T-cell (primary cell): ENCODE results near the gene GMPPA. TPM values are rescaled to one million over a fixed set of nuclear protein-coding genes. Genes with fewer than 3 reads are reported as not detected.
A peak's percentile ranks its signal among the peaks of the same experiment; 100 is the strongest.

ENCODE experiments used
- ATAC-seq, 4 experiments: fragments of 200-7000 bp in 3 of 4; fragments of 150-1000 bp in 1 of 4; cut with Tn5 transposase; replicated peaks in 1 of 4; 1 replicate in 3 of 4; 2 replicates in 1 of 4; pipeline ENCODE4 v1.10.0; 2021; ENCODE audit warnings: moderate library complexity in 3 of 4, mild to moderate bottlenecking in 2 of 4, moderate number of reproducible peaks in 1 of 4
- CTCF ChIA-PET, 2 donors: fragments of 300-600 bp; sonication (Branson Sonifier 250); formaldehyde crosslinking; loops; one replicate each; lab custom pipeline; 2022; ENCODE audit warnings: antibody characterized with exemption in 2 of 2; lab: Charles Lee
- POLR2A ChIA-PET, 2 donors: fragments of 300-600 bp; sonication (Branson Sonifier 250); formaldehyde crosslinking; loops; one replicate each; lab custom pipeline; 2022; ENCODE audit warnings: antibody characterized with exemption in 2 of 2; lab: Charles Lee
- DNase-seq, 35 experiments: peaks; one replicate each; pipeline versions ENCODE4 v3.0.0 to v3.0.0-alpha.2; 2013 to 2023
- H3K27ac ChIP-seq: one replicate; pipeline ENCODE4 v1.5.1; 2013; ENCODE audit warnings: low read length
- H3K27me3 ChIP-seq, 2 experiments: replicated peaks in 1 of 2; 1 replicate in 1 of 2; 2 replicates in 1 of 2; pipeline versions ENCODE4 v1.6.1 to v1.7.0; 2013; ENCODE audit warnings: low read length in 1 of 2, mixed read lengths in 1 of 2; ENCODE audit not compliant: control insufficient read depth in 2 of 2, insufficient read depth in 2 of 2; ENCODE audit errors: extremely low read depth in 1 of 2
- H3K36me3 ChIP-seq, 2 donors: 1 replicate in 1 of 2; 2 replicates in 1 of 2; pipeline versions ENCODE4 v1.6.1 to v1.7.0; 2013; ENCODE audit warnings: low read length in 1 of 2; ENCODE audit not compliant: control insufficient read depth in 2 of 2, insufficient read depth in 1 of 2; ENCODE audit errors: extremely low read depth in 1 of 2
- H3K4me1 ChIP-seq, 2 experiments: 1 replicate in 1 of 2; 2 replicates in 1 of 2; pipeline versions ENCODE4 v1.6.1 to v1.7.0; 2013; ENCODE audit warnings: low read length in 2 of 2, mixed read lengths in 1 of 2; ENCODE audit not compliant: insufficient read depth in 2 of 2, control insufficient read depth in 1 of 2; ENCODE audit errors: extremely low read depth in 1 of 2
- H3K4me3 ChIP-seq, 2 donors: 1 replicate in 1 of 2; 2 replicates in 1 of 2; pipeline versions ENCODE4 v1.5.1 to v1.7.0; 2013; ENCODE audit warnings: mild to moderate bottlenecking in 2 of 2, low read length in 1 of 2, moderate library complexity in 1 of 2; ENCODE audit not compliant: control insufficient read depth in 1 of 2; ENCODE audit errors: extremely low read depth in 1 of 2
- H3K9me3 ChIP-seq: 2 replicates; pipeline ENCODE4 v1.7.0; 2013
- H3K27ac Mint-ChIP-seq, 2 donors: one replicate each; pipeline ENCODE4 v1.8.0; 2020 to 2021; ENCODE audit warnings: mild to moderate bottlenecking in 2 of 2, mixed read lengths in 2 of 2
- H3K27me3 Mint-ChIP-seq, 2 donors: one replicate each; pipeline ENCODE4 v1.8.0; 2021 to 2022; ENCODE audit warnings: mixed read lengths in 2 of 2
- H3K36me3 Mint-ChIP-seq: one replicate; pipeline ENCODE4 v1.8.0; 2021; ENCODE audit warnings: mixed read lengths
- H3K4me1 Mint-ChIP-seq, 3 donors: one replicate each; pipeline ENCODE4 v1.8.0; 2020 to 2022; ENCODE audit warnings: mixed read lengths in 3 of 3, mild to moderate bottlenecking in 1 of 3
- H3K4me3 Mint-ChIP-seq, 3 donors: one replicate each; pipeline ENCODE4 v1.8.0; 2020 to 2022; ENCODE audit warnings: mild to moderate bottlenecking in 3 of 3, mixed read lengths in 3 of 3, moderate library complexity in 3 of 3
- H3K9me3 Mint-ChIP-seq, 3 donors: one replicate each; pipeline ENCODE4 v1.8.0; 2020 to 2022; ENCODE audit warnings: mixed read lengths in 3 of 3
- WGBS: methylation state at CpG from one replicate; pipeline ENCODE4 v1.1.5; 2013; ENCODE audit warnings: missing lambda C conversion rate; ENCODE audit not compliant: insufficient coverage; 5-methylcytosine and 5-hydroxymethylcytosine counted together
- total RNA-seq, 35 experiments: library from RNA in 6 of 35; stranded (reverse) in 6 of 35; fragments of 120-200 nt in 1 of 35; gene quantifications; one replicate each; pipeline versions ENCODE4 v1.2.1 to v1.2.4 and lab custom pipeline; 2013 to 2026

Gene GMPPA
- total RNA-seq, 5 donors from 2014 or later (not counting 1 experiment from before 2014, with no cell fraction given): 20.6 to 47.7 (median 41.3) TPM

GRCh38 chr2:219483451-219484342 is 15.0 kb upstream of the GMPPA start:
- WGBS: 16% methylated on average over 56 of the region's 58 CpGs
- Mint-ChIP-seq H3K9me3 (no peaks in the 10 kb centered on the region), H3K27me3 (peaks cover 24 to 52% of the 10 kb centered on the region in 2 donors)

GRCh38 chr2:219484343-219485200 is 14.1 kb upstream of the GMPPA start:
- Mint-ChIP-seq H3K27me3 (peaks cover 24 to 56% of the 10 kb centered on the region in 2 donors), H3K36me3 (no peaks in the 10 kb centered on the region), H3K9me3 (no peaks in the 10 kb centered on the region), H3K4me3 (peak overlapping the region; percentile 52 to 71 (median 58)), H3K4me1 (peaks cover 0 to 7% (median 7%) of the 10 kb centered on the region in 3 donors), H3K27ac (no peak overlapping the region)
- ChIA-PET POLR2A (interaction anchor here in 1 of 2 donors (0.6 kb wide), 1 partner anchor 22 kb away, joined by 3 read pairs; no protein-coding TSS in a partner anchor), CTCF (interaction anchor here (0.7 to 1.3 kb wide), 4 partner anchors 8 to 86 kb away, joined by 3 read pairs; no protein-coding TSS in a partner anchor)
- no peak for DNase-seq
- 5% methylated on average over 88 of the region's 89 CpGs for WGBS
- peak; percentile 52 to 72 (median 58) for ATAC-seq
- Histone ChIP-seq H3K36me3 (no peaks in the 10 kb centered on the region), H3K4me3 (peak overlapping the region; percentile 24 to 29), H3K4me1 (peaks cover 0 to 14% of the 10 kb centered on the region in 2 experiments), H3K27ac (no peak overlapping the region), H3K9me3 (no peaks in the 10 kb centered on the region), H3K27me3 (peaks cover 10 to 85% of the 10 kb centered on the region in 2 experiments)

More at GRCh38 chr2:219483451-219484342, 15.0 kb upstream of the GMPPA start:
- H3K4me3 Mint-ChIP-seq: peak overlapping the region; percentile 52 to 71 (median 58)
- H3K36me3 ChIP-seq: no peaks in the 10 kb centered on the region
- H3K27me3 ChIP-seq: peaks cover 10 to 77% of the 10 kb centered on the region in 2 experiments
- ATAC-seq (peak in 3 of 4 experiments; percentile 40 to 57 (median 47)), DNase-seq (peak in 1 of 35 experiments; percentile 25)
- H3K4me1 Mint-ChIP-seq: peaks cover 0 to 7% (median 7%) of the 10 kb centered on the region in 3 donors
- H3K36me3 Mint-ChIP-seq: no peaks in the 10 kb centered on the region
- H3K4me1 ChIP-seq: peaks cover 0 to 14% of the 10 kb centered on the region in 2 experiments
- no peak overlapping the region for H3K27ac ChIP-seq
- H3K4me3 ChIP-seq: peak overlapping the region; percentile 24 to 29
- H3K9me3 ChIP-seq: no peaks in the 10 kb centered on the region
- no peak overlapping the region for H3K27ac Mint-ChIP-seq
- CTCF ChIA-PET: interaction anchor here (0.7 to 1.2 kb wide), 3 partner anchors 57 to 85 kb away, joined by 3 read pairs; no protein-coding TSS in a partner anchor
- POLR2A ChIA-PET: no interaction called here

- ATAC-seq (no peak), DNase-seq (no peak)
- Histone ChIP-seq H3K27ac (no peak overlapping the region), H3K4me1 (peaks cover 0 to 14% of the 10 kb centered on the region in 2 experiments), H3K27me3 (peaks cover 10 to 90% of the 10 kb centered on the region in 2 experiments), H3K9me3 (no peaks in the 10 kb centered on the region), H3K4me3 (no peak overlapping the region), H3K36me3 (no peaks in the 10 kb centered on the region)
- Mint-ChIP-seq H3K4me3 (peak overlapping the region; percentile 24 to 43 (median 41)), H3K9me3 (no peaks in the 10 kb centered on the region), H3K27ac (no peak overlapping the region), H3K27me3 (peaks cover 24 to 56% of the 10 kb centered on the region in 2 donors), H3K4me1 (peaks cover 0 to 7% (median 7%) of the 10 kb centered on the region in 3 donors), H3K36me3 (no peaks in the 10 kb centered on the region)
- ChIA-PET CTCF (interaction anchor here (0.9 to 1.3 kb wide), 3 partner anchors 9 to 82 kb away, joined by 3 read pairs; no protein-coding TSS in a partner anchor), POLR2A (interaction anchor here in 1 of 2 donors (0.6 kb wide), 1 partner anchor 21 kb away, joined by 3 read pairs; no protein-coding TSS in a partner anchor)
- 80% methylated on average over 1 of the region's 12 CpGs for WGBS
Observed at GRCh38 chr2:219485201-219485580, 13.5 kb upstream of the GMPPA start.

GRCh38 chr2:219486380-219486959 is 12.2 kb upstream of the GMPPA start:
- Histone ChIP-seq H3K27me3 (peaks cover 10 to 88% of the 10 kb centered on the region in 2 experiments), H3K9me3 (no peaks in the 10 kb centered on the region), H3K4me3 (no peak overlapping the region), H3K4me1 (peaks cover 0 to 14% of the 10 kb centered on the region in 2 experiments), H3K27ac (no peak overlapping the region), H3K36me3 (no peaks in the 10 kb centered on the region)
- ATAC-seq (no peak), DNase-seq (no peak)
- ChIA-PET CTCF (interaction anchor here in 1 of 2 donors (1.3 kb wide), 1 partner anchor 10 kb away, joined by 3 read pairs; no protein-coding TSS in a partner anchor), POLR2A (no interaction called here)
- Mint-ChIP-seq H3K36me3 (no peaks in the 10 kb centered on the region), H3K4me1 (peaks cover 0 to 7% (median 7%) of the 10 kb centered on the region in 3 donors), H3K27me3 (peaks cover 24 to 54% of the 10 kb centered on the region in 2 donors), H3K9me3 (no peaks in the 10 kb centered on the region), H3K27ac (no peak overlapping the region), H3K4me3 (no peak overlapping the region)
- WGBS: 51% methylated on average over 4 of the region's 8 CpGs

GRCh38 chr2:219488149-219488843 is 10.4 kb upstream of the GMPPA start:
- CTCF ChIA-PET: interaction anchor here in 1 of 2 donors (0.6 kb wide), 1 partner anchor 29 kb away, joined by 7 read pairs; no protein-coding TSS in a partner anchor
- peaks cover 0 to 14% of the 10 kb centered on the region in 2 experiments for H3K4me1 ChIP-seq
- Mint-ChIP-seq H3K27me3 (peaks cover 24 to 57% of the 10 kb centered on the region in 2 donors), H3K9me3 (no peaks in the 10 kb centered on the region), H3K4me3 (no peak overlapping the region), H3K27ac (no peak overlapping the region), H3K4me1 (peaks cover 0 to 7% (median 7%) of the 10 kb centered on the region in 3 donors), H3K36me3 (no peaks in the 10 kb centered on the region)
- no peak overlapping the region for H3K27ac ChIP-seq
- ATAC-seq (no peak), DNase-seq (no peak)
- POLR2A ChIA-PET: interaction anchor here in 1 of 2 donors (0.6 kb wide), 1 partner anchor 101 kb away, joined by 3 read pairs; the partner anchor contains the start of gene DNPEP
- H3K27me3 ChIP-seq: peaks cover 6 to 91% of the 10 kb centered on the region in 2 experiments
- H3K4me3 ChIP-seq: no peak overlapping the region
- WGBS: 87% methylated on average over 11 of the region's 17 CpGs
- H3K9me3 ChIP-seq: no peaks in the 10 kb centered on the region
- H3K36me3 ChIP-seq: no peaks in the 10 kb centered on the region
